ENCODE results near the gene SIGLEC6.
A peak's percentile ranks its signal among the peaks of the same experiment; 100 is the strongest.

Gene SIGLEC6

DNA sequence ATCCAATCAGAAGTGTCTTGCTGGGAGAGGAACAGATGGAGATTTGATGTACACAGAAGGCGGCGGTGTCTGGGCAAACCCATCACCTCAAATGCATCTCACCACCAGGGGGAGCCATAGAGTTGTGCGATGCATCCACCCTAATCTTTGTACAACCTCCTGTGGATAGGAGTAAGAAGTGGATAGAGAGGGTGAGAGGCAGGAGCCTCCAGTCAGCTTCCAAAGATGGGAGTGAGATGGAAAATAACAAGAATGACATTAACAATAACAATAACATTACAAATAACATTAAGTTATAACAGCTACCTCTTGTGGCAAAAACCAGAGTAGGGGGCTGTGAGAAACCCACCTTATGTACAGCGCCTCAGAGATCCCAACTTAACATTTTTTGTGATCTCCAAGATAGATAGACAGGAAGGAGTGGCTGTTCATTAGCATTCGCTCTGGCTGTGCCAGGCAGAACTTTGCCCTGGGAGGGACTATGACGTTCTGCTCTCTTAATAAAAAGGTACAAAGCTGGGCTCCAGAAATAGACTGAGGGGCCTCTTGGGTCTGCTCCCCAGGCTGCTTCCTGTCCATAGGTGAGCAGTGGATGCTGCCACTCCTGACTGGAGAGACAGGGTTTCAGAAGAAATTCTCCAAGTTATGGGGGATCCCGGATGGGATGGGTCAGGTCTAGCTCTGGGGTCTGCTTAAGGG is 58.3 kb downstream of the SIGLEC6 start:
- DNase-seq (ENCODE audit: low spot score) = peak; percentile 80

DNA sequence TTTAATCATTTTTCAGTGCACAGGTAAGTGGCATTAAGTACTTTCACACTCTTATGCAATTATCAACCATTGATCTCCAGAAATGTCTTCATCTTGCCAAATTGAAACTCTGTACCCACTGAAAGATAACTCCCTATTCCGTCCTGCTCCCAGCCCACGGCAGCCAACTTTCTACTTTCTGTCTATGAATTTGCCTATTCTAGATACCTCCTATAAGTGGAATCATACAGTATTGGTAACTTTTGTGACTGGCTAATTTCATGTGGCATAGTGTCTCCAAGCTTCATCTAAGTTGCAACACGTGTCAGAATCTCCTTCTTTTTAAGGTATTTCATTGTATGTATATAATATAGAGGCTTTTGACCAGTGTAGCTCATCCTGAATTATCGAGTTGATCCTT is 58.9 kb downstream of the SIGLEC6 start:
- DNase-seq (ENCODE audit: low spot score) = no peak

DNA sequence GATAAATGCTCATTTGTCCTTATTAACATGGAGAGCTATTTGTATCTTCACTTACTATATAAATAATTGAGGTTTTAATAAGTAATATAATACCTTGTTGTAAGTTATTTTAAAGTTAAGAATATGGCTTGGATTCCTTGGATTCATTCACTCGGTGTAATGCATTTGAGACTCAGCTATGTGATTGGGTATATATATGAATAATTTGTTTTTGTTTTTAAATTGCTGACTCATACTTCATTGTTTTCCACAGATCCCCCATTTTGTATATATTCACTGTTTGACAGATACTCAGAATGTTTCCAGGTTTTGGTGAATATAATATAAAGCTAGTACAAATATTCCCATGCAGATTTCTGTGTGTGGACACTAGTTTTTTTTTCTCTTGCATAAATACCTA is 59.9 kb downstream of the SIGLEC6 start:
- no peak for DNase-seq (ENCODE audit: low spot score)

DNA sequence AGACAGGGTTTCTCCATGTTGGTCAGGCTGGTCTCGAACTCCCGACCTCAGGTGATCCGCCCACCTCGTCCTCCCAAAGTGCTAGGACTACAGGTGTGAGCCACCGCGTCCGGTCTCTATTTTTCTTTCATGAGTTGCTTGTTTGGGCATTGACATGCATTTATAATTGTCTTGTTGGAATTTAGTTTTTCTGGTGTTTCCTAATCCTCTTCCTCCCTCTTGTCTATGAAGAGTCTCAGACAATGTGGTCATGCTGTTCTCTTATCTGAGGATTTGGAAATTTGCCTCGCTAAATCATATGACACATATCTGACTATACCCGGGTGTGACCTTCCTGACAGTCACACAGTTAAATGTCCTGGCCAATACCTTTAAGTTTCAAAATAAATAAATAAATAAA is 60.5 kb downstream of the SIGLEC6 start:
- no peak for DNase-seq (ENCODE audit: low spot score)

DNA sequence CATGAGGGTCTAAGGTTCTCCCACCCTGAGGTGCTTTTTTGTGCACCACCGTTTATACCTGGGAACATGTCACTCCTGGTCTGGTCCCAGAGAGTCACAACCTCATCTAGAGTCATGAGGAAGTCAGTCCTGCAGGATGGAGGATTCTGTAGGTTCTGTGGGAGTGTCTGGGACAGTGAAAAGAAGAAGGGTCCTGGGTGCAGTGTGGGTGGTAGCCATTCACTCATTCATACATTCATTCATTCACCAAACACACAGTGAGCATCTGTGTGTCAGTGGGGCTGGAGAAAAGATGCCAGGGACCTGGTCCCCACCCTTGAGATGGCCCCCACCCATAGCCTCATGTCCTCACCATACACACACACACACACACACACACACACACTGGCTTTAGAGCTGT is 61.8 kb downstream of the SIGLEC6 start:
- DNase-seq (ENCODE audit: low spot score) = no peak

DNA sequence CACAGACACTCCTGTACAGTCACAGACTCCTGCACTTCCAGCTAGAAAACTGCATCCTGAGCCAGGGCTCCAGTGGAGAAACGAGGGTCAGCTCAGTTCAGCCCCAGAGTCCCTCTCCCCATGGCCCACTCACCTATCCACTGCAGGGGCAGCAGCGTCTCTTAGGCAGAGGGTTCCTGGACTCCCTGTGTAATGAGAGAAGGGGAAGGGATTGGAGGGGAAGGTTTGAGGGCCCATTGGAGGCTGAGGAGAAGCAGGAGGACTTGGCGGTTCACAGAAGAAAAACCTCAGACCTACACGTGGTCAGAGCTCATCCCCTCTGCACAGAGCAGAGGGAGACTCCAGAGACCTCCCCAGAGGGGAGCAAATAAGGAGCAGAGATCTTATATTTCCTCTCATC is 62.3 kb downstream of the SIGLEC6 start:
- no peak for DNase-seq (ENCODE audit: low spot score)

DNA sequence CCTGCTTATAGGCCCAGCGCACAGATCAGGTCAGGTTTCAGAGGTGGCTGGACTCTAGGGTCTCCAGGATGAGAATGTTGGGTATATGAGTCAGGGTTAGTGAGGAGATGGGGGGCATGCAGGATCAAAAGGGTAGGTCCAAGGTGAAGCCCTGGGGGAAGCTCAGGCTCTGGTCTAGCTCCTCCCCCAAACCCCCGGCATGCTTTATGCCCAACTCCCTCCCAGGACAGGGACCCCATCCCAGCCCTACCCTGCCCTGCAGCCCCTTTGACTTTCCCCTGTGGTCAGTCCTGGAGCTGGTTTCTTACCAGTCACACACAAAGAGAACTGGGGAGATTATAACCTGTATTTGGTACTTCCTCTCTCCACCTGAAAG is 62.9 kb downstream of the SIGLEC6 start:
- no peak for DNase-seq (ENCODE audit: low spot score)

DNA sequence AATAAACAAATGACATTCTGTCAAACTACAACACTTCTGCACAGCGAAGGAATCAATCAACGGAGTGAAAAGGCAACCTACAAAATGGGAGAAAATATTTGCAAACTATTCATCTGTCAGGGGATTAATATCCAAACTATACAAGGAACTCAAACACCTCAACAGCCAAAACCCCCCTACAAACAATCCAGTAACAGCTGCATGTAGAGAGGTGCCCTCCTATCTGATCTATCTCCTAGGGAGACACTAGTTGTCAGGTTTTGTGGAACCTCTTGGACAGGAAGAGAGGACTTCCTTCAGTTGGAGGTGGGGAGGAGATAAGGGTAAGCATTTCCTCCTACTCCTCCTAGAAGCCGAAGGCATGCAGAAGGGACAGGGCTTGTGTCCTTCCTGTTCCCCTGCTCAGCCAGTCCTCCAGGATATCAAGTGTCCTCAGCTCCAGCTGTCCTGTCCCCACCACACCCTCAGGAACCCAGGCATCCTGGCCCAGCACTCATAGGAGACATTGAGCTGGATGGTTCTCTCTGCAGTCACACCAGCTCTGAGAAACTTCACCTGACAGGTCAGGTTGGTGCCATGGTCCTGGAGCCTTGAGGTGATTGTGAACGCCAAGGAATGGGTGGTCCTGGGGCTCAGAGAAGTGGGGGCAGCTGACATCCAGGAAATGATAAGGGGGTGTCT is 63.5 kb downstream of the SIGLEC6 start:
- no peak for DNase-seq (ENCODE audit: low spot score)

Data from AG20443 (cell line).